Neural progenitor cell (in vitro differentiated cells): ENCODE data around the gene ACYP2. TPM values are rescaled to one million over a fixed set of nuclear protein-coding genes. Genes with fewer than 3 reads are reported as not detected.

Source experiments
- DNase-seq: peaks from one replicate; pipeline ENCODE4 v3.0.0-alpha.2; 2016; ENCODE audit warnings: low spot score
- H2AFZ ChIP-seq: fragments of 200-600 bp; sonication (generic); replicated peaks from 2 replicates; pipeline ENCODE4 v1.6.1; 2016; ENCODE audit warnings: antibody characterized with exemption
- H3F3A ChIP-seq: fragments of 200-600 bp; sonication (generic); 2 replicates; pipeline ENCODE4 v1.6.1; 2016; ENCODE audit warnings: antibody characterized with exemption, low read depth
- H3K27ac ChIP-seq: fragments of 200-600 bp; sonication (generic); 2 replicates; pipeline ENCODE4 v1.5.1; 2016; ENCODE audit warnings: mild to moderate bottlenecking
- H3K27me3 ChIP-seq: fragments of 200-600 bp; sonication (generic); 2 replicates; pipeline ENCODE4 v1.6.1; 2016; ENCODE audit warnings: mild to moderate bottlenecking, moderate library complexity
- H3K36me3 ChIP-seq: fragments of 200-600 bp; sonication (generic); 2 replicates; pipeline ENCODE4 v1.5.1; 2016
- H3K4me1 ChIP-seq: fragments of 200-600 bp; sonication (generic); 2 replicates; pipeline ENCODE4 v1.6.1; 2016; ENCODE audit warnings: mixed run types
- H3K4me2 ChIP-seq: fragments of 200-600 bp; sonication (generic); 2 replicates; pipeline ENCODE4 v1.6.1; 2016
- H3K4me3 ChIP-seq: fragments of 200-600 bp; sonication (generic); 2 replicates; pipeline ENCODE4 v1.5.1; 2016
- H3K79me2 ChIP-seq: fragments of 200-600 bp; sonication (generic); 2 replicates; pipeline ENCODE4 v1.6.1; 2016; ENCODE audit warnings: low read depth
- H3K9ac ChIP-seq: fragments of 200-600 bp; sonication (generic); 2 replicates; pipeline ENCODE4 v1.6.1; 2016
- H3K9me3 ChIP-seq: fragments of 200-600 bp; sonication (generic); 2 replicates; pipeline ENCODE4 v1.5.1; 2016; ENCODE audit warnings: low read depth
- H4K20me1 ChIP-seq: fragments of 200-600 bp; sonication (generic); 2 replicates; pipeline ENCODE4 v1.6.1; 2016; ENCODE audit warnings: low read depth
- H3K27ac Mint-ChIP-seq: 3 replicates; pipeline ENCODE4 v1.8.0; 2021; ENCODE audit warnings: mixed read lengths
- H3K27me3 Mint-ChIP-seq: 2 replicates; pipeline ENCODE4 v1.8.0; 2022; ENCODE audit warnings: low read depth, mild to moderate bottlenecking, inconsistent platforms, moderate library complexity, mixed read lengths; ENCODE audit not compliant: insufficient read depth
- H3K36me3 Mint-ChIP-seq: 3 replicates; pipeline ENCODE4 v1.8.0; 2021; ENCODE audit warnings: mixed read lengths
- H3K4me1 Mint-ChIP-seq: 3 replicates; pipeline ENCODE4 v1.8.0; 2021; ENCODE audit warnings: mixed read lengths
- H3K4me3 Mint-ChIP-seq: 3 replicates; pipeline ENCODE4 v1.8.0; 2021; ENCODE audit warnings: mild to moderate bottlenecking, moderate library complexity, mixed read lengths
- H3K9me3 Mint-ChIP-seq: 3 replicates; pipeline ENCODE4 v1.8.0; 2020; ENCODE audit warnings: mixed read lengths
- CTCF ChIP-seq: fragments of 200-600 bp; sonication (generic); IDR thresholded peaks from 2 replicates; pipeline ENCODE4 v1.5.1; 2017; ENCODE audit warnings: antibody characterized with exemption, mild to moderate bottlenecking
- EZH2 ChIP-seq: fragments of 200-600 bp; sonication (generic); IDR thresholded peaks from 2 replicates; pipeline ENCODE4 v1.6.1; 2017; ENCODE audit warnings: antibody characterized with exemption, mild to moderate bottlenecking, moderate library complexity
- EZH2phosphoT487 ChIP-seq: fragments of 200-600 bp; sonication (generic); IDR thresholded peaks from 2 replicates; pipeline ENCODE4 v1.6.1; 2017; ENCODE audit warnings: antibody characterized with exemption
- total RNA-seq: library from RNA; depleted of rRNA; stranded (reverse); fragments of >200 nt; gene quantifications from 2 replicates; pipeline ENCODE4 v1.2.3, GENCODE V29; 2015; ENCODE audit warnings: low replicate concordance

The ACYP2 gene
- total RNA-seq, 1 donor from 2014 or later: 9.7 TPM

DNA sequence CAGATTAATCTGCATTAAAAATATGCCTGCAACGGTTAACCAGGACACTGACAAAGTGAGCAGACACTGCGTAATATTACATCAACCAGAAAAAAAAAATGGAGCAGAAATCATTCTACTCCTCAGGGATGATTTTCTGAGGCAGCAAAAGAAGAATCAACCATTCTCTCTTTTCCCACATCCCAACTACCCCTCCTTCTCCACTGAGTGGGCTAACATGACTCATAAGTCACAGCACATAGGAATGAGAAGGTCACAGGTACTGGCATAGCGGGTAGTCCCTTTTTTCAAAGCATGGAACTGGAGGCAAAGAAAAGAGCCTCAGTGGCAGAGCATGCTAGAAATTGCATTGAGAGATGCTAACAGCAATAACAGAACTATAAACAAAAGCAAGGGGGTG, 194.9 kb downstream of the ACYP2 start:
- no peaks in the 10 kb centered on the region for H3K36me3 Mint-ChIP-seq
- Histone ChIP-seq H3F3A (no peaks in the 10 kb centered on the region), H3K4me3 (no peak overlapping the region), H3K9ac (no peak overlapping the region), H3K36me3 (no peaks in the 10 kb centered on the region), H3K4me1 (no peaks in the 10 kb centered on the region), H3K4me2 (no peak overlapping the region), H3K27ac (no peak overlapping the region), H4K20me1 (no peaks in the 10 kb centered on the region), H3K9me3 (no peaks in the 10 kb centered on the region), H3K27me3 (no peaks in the 10 kb centered on the region), H2AFZ (no peak overlapping the region), H3K79me2 (no peaks in the 10 kb centered on the region)
- no peak for TF ChIP-seq EZH2phosphoT487
- TF ChIP-seq EZH2: no peak
- no peak for TF ChIP-seq CTCF
- no peaks in the 10 kb centered on the region for H3K27me3 Mint-ChIP-seq
- no peak overlapping the region for H3K27ac Mint-ChIP-seq
- peaks cover 9% of the 10 kb centered on the region for H3K4me1 Mint-ChIP-seq
- DNase-seq: no peak
- no peaks in the 10 kb centered on the region for H3K9me3 Mint-ChIP-seq
- H3K4me3 Mint-ChIP-seq: no peak overlapping the region

GRCh38 chr2:54310961-54311360, 195.5 kb downstream of the ACYP2 start:
- H3K27ac ChIP-seq: no peak overlapping the region

GRCh38 chr2:54313147-54313546, 197.7 kb downstream of the ACYP2 start:
- no peaks in the 10 kb centered on the region for H3K36me3 Mint-ChIP-seq
- Histone ChIP-seq H3F3A (no peaks in the 10 kb centered on the region), H3K36me3 (no peaks in the 10 kb centered on the region), H3K27ac (no peak overlapping the region), H3K79me2 (no peaks in the 10 kb centered on the region), H3K27me3 (no peaks in the 10 kb centered on the region), H3K4me2 (no peak overlapping the region), H3K4me1 (no peaks in the 10 kb centered on the region), H3K9ac (no peak overlapping the region), H3K9me3 (no peaks in the 10 kb centered on the region), H3K4me3 (no peak overlapping the region), H4K20me1 (no peaks in the 10 kb centered on the region), H2AFZ (peak overlapping the region; percentile 37)
- no peak overlapping the region for H3K4me3 Mint-ChIP-seq
- DNase-seq: no peak
- H3K27ac Mint-ChIP-seq: no peak overlapping the region
- H3K9me3 Mint-ChIP-seq: no peaks in the 10 kb centered on the region
- H3K27me3 Mint-ChIP-seq: no peaks in the 10 kb centered on the region
- TF ChIP-seq CTCF (no peak), EZH2 (no peak), EZH2phosphoT487 (no peak)
- peaks cover 9% of the 10 kb centered on the region for H3K4me1 Mint-ChIP-seq

More at GRCh38 chr2:54310961-54311360, 195.5 kb downstream of the ACYP2 start:
- no peak overlapping the region for H3K27ac Mint-ChIP-seq
- no peak for TF ChIP-seq EZH2phosphoT487
- TF ChIP-seq EZH2: no peak
- TF ChIP-seq CTCF: no peak
- peaks cover 9% of the 10 kb centered on the region for H3K4me1 Mint-ChIP-seq
- no peaks in the 10 kb centered on the region for H3K27me3 ChIP-seq
- no peak overlapping the region for H3K4me3 ChIP-seq
- H3K36me3 Mint-ChIP-seq: no peaks in the 10 kb centered on the region
- H2AFZ ChIP-seq: no peak overlapping the region
- H3K36me3 ChIP-seq: no peaks in the 10 kb centered on the region
- no peaks in the 10 kb centered on the region for H3K79me2 ChIP-seq
- no peak overlapping the region for H3K4me2 ChIP-seq
- H3K4me1 ChIP-seq: no peaks in the 10 kb centered on the region
- H3F3A ChIP-seq: no peaks in the 10 kb centered on the region
- H3K9me3 Mint-ChIP-seq: no peaks in the 10 kb centered on the region
- H3K9me3 ChIP-seq: no peaks in the 10 kb centered on the region
- no peaks in the 10 kb centered on the region for H3K27me3 Mint-ChIP-seq
- H3K9ac ChIP-seq: no peak overlapping the region
- H4K20me1 ChIP-seq: no peaks in the 10 kb centered on the region
- H3K4me3 Mint-ChIP-seq: no peak overlapping the region
- DNase-seq: no peak
